Muscle of arm (tissue), 14 donors: ENCODE results near the gene PKMYT1. TPM values are rescaled to one million over a fixed set of nuclear protein-coding genes. Genes with fewer than 3 reads are reported as not detected.

Experiments used
- DNase-seq: peaks from one replicate; pipeline ENCODE4 v3.0.0-alpha.2; 2013
- long read RNA-seq, 11 donors: transcript quantifications; one replicate each; lab custom pipeline, GENCODE V29; 2026
- polyA plus RNA-seq, 12 donors: library from polyadenylated mRNA; unstranded; fragments of 120-200 nt; gene quantifications; one replicate each; pipeline ENCODE4 v1.2.1, GENCODE V29; 2013; ENCODE audit not compliant: insufficient read length in 12 of 12

Gene PKMYT1
- polyA plus RNA-seq = 10 to 100 TPM in 7 of 12 donors, 1 to 10 TPM in 4, not detected in 1; 7.3 to 22.6 (median 11.2) TPM
- long read RNA-seq, donor 1, partial matches to known transcripts = 0 of 1 reads
- long read RNA-seq, donor 1, other reads (novel, unspliced or antisense) = 0 of 1 reads
- long read RNA-seq, donor 2, partial matches to known transcripts = 0 of 1 reads
- long read RNA-seq, donor 2, other reads (novel, unspliced or antisense) = 0 of 1 reads
- long read RNA-seq, donor 3, partial matches to known transcripts = 0 of 1 reads
- long read RNA-seq, donor 3, other reads (novel, unspliced or antisense) = 0 of 1 reads
- long read RNA-seq, donor 4 = 0 reads
- long read RNA-seq, donor 5, partial matches to known transcripts = 0 of 4 reads
- long read RNA-seq, donor 5, other reads (novel, unspliced or antisense) = 0 of 4 reads
- long read RNA-seq, donor 6, partial matches to known transcripts = 0 of 1 reads
- long read RNA-seq, donor 6, other reads (novel, unspliced or antisense) = 0 of 1 reads
- long read RNA-seq, donor 7 = 0 reads
- long read RNA-seq, donor 8, partial matches to known transcripts = 16 of 20 reads
- long read RNA-seq, donor 8, other reads (novel, unspliced or antisense) = 0 of 20 reads
- long read RNA-seq, donor 9 = 0 reads
- long read RNA-seq, donor 10, partial matches to known transcripts = 0 of 1 reads
- long read RNA-seq, donor 10, other reads (novel, unspliced or antisense) = 0 of 1 reads
- long read RNA-seq, donor 11, partial matches to known transcripts = 0 of 2 reads
- long read RNA-seq, donor 11, other reads (novel, unspliced or antisense) = 0 of 2 reads

DNA sequence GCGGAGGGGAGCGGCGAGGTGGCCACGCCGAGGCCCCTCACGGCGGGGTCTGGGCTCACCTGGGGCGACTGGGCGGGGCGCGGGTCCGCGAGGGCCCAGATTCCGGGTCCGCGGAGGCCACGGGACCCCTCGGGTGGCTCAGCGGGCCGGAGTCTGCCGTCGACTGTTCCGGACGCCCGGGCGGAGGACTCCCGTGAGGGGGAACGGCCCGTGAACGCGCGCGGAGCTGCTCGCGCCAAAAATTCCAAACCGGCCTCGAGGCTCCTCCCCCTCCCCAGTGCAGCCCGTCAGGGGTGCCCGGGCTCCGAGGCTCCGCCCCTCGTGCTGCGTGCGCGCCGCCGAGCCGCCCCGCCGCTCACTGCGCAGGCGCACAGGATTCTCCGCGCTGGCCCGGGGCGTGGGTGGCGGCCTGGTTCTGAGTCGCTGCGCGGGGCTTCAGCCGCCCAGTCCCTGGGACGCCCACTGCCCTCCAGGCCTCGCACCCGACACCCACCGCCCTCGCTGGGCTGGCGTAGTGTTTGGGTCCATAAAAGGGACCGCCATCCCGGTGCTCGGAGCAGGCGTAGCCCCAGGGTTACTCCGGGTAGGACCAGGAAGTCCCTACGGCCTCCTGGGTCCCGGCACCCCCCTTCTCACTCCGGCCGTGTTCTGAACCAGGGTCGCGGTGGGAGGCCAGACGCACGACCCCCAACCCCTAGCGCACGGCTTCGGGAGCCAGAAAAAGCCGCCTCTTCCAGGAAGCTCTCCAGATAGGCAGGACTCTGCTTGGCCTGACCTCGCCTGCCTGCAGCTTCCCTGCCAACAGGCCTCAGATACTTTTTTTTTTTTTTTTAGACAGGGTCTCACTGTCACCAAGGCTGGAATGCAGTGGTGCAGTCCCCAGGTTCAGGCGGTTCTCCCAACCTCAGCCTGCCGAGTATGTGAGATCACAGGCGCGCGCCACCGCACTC, at the start of gene PKMYT1:
TSS of gene PKMYT1 (minus strand) at position 220 of the 950 bp plus-strand sequence. CDS start 789 bp downstream, outside the sequence.
- peak; percentile 91 for DNase-seq

DNA sequence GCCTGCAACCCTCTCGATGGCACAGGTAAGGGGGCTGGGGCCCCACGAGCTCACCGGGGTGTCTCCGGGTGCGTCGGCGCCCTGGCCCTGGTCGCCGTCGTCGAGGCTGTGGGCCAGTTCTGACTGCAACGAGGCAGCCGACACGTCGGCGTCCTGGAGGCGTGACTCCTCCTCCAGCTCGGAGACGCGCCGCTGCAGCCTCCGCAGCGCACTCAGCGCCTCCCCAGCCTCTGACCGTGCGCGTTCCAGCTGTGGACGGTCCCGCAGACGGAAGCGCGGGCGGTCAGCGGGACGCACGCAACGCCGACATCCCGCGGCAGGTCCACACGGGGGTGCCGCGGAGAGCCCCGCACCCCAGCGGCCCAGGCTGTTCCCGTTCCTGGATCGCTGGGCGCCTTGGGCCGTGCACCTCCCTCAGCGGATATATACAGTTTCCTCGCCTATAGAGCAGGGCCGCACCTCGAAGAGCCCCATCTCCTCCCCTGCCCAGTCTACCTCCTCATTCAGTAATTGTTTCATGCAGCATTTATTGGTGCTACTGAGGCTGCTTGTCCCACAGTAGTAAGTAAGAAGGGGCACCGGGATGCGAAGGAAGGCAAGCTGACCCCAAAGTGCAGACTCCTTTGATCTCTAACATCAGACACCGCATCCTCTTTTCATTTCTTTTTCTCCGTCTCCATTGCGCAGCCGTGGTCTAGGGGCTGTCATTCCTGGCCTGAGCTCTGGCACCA, 49.4 kb upstream of the PKMYT1 start:
- DNase-seq = no peak

DNA sequence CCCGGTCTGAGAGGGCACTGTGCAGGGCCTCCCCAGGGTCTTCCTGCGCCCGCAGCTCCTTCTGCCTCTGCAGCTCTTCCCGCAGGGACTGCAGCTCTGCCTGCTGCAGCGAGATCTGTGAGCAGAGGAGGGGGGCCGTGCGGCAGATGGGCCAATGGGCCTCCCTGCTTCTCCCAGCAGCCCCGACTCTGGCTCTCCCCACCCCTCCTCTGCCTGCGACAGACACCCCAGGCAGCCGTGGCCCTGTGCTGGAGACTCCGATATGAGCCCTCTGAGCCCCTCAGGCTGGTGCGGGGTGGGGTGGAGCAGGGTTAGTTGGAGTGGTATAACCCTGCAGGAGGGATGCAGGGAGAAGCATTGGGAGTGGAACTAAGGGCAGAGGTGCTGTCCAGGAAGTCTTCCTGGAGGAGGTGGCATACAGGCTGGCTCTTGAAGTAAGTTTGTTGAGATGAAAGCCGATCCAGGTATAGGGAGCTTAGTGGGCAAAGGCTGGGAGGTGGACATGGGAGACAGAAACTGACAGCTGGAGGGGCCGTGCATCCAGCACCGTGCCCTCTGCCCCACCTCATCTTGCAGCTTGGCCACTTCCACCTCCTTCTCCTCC, 48.6 kb upstream of the PKMYT1 start:
- no peak for DNase-seq

DNA sequence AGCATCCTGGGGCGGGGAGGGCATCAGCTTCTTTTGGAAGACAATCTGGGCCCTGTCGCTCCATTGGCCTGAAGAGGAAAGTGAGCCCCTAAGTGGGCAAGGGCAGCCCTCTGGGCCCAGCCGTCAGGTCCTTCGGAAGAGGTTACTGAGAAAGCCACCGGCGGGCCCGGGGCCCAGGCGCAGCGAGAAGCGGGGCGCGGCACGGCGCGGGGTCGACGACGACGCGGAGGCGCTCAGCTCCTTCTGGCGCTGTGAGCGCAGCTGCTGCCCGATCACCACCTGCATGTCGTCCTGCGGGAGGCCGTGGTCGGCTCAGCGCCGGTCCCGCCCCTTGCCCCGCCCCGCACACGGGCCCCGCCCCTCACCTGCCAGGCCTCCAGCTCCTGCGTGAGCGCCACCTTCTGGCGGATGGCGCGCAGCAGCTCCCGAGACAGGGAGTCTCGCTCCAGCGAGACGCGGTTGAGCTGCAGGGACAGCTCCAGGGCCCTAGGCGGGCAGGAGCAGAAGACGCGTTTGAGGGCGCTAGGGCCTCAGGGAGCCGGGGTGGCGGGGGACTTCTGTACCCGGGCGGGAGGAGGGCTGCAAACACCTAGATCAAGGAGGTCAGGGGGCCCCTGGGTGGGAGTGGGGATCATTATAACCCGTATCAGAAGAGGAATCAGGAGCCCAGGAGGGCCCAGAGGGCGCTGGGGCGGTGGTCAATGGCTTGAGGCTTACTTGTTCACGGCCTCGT, 47.9 kb upstream of the PKMYT1 start:
- peak; percentile 60 for DNase-seq

DNA sequence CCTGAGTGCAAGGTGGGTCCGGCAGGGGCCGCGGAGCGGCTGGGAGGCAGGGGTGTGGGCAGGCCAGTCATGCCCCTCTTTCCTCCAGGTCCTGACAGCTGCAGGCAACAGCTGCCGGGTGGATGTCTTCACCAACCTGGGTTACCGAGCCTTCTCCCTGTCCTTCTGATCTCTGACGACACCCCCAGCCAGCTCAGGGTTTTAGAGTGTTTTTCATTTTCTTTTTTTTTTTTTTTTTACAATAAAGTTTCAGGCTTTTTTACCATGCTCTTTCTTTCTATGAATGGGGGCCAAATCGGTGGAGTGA, 47.2 kb upstream of the PKMYT1 start:
- DNase-seq = no peak

DNA sequence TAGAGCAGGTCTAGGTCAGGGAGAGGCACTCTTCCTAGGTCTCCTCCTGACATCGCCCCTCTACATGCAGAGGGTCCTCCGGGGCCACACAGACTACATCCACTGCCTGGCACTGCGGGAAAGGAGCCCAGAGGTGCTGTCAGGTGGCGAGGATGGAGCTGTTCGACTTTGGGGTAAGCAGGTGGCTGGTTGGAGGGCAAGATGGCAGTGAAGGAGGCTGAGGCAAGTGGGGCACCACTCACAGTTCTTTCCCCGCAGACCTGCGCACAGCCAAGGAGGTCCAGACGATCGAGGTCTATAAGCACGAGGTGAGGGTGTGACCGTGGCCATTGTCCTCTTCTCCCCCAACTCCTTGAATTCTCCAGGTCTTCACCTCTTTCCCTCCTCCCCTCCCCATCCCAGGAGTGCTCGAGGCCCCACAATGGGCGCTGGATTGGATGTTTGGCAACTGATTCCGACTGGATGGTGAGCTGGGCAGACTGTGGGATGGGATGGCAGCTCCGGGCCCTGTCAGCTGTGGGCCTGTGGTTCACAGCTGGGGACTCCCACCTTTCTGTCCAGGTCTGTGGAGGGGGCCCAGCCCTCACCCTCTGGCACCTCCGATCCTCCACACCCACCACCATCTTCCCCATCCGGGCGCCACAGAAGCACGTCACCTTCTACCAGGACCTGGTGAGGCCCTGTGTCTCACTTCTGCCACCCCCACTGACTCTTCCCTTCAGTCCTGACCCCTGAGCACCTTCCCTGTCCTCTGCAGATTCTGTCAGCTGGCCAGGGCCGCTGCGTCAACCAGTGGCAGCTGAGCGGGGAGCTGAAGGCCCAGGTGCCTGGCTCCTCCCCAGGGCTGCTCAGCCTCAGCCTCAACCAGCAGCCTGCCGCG, 46.6 kb upstream of the PKMYT1 start:
- DNase-seq = no peak

DNA sequence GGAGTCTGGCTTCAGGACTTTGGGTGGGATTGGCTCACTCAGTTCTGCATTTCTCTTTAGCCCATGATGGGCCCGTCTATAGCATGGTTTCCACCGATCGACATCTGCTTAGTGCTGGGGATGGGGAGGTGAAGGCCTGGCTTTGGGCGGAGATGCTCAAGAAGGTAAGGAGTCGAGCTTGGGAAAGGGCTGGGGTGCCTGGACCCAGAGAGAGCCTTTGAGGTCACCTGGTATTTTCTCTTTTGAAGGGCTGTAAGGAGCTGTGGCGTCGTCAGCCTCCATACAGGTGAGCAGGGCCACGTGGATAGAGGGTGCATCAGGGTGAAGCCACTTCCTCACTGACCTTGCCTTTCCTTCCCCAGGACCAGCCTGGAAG, 45.7 kb upstream of the PKMYT1 start:
- no peak for DNase-seq

DNA sequence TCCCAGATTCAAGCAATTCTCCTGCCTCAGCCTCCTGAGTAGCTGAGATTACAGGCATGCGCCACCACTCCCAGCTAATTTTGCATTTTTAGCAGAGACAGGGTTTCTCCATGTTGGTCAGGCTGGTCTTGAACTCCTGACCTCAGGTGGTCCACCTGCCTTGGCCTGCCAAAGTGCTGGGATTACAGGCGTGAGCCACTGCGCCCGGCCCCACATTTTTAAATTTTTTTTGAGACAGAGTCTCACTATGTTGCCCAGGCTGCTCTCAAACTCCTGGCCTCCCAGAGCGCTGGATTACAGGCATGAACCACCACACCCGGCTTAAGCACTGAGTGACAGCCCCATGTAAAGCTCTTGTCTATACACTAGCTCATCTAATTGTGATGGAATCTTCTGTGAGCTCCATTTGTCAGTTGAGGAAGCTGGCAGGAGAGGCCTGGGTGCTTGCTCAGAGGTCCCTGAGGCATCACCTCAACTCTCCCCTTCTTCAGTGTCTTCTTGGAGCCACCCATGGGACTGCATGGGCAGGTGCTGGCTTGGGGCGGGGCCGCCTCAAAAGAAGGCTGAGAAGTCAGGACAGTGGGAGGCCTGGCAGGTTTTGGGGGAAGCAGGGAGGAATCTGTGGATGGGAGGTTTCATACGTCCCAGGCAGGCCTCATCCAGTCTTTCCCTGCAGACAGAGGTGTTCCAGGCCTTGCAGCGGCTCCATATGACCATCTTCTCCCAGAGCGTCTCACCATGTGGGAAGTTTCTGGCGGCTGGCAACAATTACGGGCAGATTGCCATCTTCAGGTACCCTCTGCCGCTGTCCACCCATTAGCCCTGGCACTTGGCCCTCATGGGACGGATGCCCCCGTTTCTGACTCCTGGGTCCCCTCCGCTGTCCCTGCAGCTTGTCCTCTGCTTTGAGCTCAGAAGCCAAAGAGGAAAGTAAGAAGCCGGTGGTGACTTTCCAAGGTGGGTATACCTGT, 45.1 kb upstream of the PKMYT1 start:
- DNase-seq = no peak

DNA sequence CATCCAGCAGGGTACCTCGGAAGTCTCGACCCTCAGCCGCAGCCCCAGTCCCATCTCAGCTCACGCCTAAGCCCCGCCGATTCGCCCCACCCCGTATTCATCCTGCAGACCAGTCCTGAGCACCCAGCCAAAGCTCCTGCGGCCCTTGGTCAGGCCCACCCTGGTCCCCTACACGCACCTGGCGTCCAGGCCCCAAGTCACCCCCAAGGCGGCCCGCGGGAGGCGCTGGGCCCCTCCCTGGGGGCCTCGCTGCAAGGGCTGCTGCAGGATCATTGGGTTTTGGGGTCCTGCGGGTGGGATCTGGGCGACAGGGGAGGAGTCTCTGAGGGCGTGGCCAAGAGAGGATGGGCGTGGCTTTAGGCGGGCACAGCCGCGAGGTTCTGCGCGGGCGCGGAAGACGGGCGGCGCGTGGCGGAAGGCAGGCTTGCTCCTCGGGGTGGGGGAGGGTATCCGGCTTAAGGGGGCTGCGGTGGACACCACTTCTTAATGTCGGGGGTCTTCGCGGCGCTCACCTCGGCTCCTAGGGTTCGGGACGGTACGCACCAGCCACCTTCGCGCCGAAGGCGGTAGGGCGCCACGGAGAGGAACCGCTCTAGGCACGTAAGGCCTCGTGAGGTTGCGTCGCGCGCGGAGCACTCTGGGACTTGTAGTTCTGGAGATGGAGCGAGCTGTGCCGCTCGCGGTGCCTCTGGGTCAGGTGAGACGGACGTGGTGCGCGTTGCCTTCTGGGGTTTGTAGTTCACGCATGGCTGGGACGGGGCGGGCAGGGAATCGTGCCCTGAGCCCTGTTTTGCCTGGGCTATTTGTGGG, 43.6 kb upstream of the PKMYT1 start, which contains the start of the genes HCFC1R1 and THOC6:
TSS of gene HCFC1R1 (minus strand) at position 274 of the 810 bp plus-strand sequence. CDS start at position 273, 1 bp downstream.
TSS of gene THOC6 (plus strand) at position 367 of the 810 bp plus-strand sequence. CDS start at position 659, 292 bp downstream.
- peak; percentile 97 for DNase-seq

DNA sequence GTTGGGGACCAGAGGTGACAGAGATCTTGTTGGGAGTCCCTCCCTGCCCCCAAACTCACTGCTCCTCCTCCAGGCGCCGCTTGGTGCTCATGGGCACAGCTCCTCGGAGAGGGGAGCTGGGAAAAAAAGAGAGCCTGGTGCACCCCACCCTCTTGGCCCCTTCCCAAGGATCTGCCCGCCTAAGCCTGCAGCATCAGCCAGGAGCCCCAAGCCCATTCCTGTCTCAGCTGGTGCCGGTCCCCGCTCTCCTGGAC, 43.1 kb upstream of the PKMYT1 start:
- DNase-seq = no peak

DNA sequence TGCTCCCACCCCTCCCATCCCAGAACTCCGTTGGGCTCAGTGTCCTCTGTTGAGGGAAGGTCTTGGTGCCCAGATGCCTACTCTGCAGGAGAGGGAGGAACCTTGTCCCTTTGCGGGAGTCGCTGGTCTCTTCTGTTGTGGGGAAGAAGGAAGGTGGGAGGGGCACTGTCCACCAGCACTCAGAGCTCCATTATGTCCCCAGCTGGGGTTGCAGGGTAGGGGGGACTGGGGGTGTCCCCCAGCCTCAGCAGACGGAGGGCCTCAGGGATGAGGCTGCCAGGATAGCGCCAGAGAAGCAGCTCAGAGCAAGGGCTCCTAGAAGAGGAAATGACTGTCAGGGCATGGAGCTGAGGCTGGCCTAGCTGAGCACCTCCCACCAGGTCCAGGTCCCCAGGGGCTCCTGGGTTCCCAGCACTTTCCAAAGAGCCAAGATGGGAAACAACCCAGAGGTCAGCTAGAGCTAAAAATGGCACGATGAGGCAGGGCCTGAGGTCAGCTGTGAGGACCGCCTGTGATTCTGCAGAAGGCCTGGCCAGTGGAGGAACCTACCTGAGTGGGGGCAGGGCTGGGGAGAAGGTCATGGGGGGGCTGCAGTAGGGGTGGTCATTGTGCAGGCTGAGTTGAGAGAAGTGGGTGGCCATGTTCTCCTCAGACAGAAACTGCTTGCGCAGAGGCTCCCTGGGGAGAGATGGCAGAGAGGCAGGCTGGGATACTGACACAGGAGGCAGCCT, 42.6 kb upstream of the PKMYT1 start:
- DNase-seq = no peak

DNA sequence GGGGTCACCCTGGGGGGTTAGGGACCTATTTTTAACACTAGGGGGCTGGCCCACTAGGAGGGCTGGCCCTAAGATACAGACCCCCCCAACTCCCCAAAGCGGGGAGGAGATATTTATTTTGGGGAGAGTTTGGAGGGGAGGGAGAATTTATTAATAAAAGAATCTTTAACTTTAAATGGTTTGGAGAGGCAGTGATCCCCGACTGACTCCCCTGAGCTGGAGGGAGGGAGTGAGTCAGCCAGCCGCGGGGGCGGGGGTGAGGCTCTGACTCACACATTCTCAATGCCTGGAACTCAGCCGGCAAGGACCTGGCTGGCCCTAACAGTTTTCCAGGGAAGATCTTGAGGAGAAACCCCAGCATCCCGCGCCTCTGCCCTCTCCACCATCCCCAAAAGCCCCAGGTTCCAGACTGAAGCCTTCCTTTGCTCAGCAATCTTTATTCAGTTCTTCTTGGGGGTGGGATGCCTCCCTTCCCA, 42.0 kb upstream of the PKMYT1 start:
- DNase-seq = peak; percentile 91

DNA sequence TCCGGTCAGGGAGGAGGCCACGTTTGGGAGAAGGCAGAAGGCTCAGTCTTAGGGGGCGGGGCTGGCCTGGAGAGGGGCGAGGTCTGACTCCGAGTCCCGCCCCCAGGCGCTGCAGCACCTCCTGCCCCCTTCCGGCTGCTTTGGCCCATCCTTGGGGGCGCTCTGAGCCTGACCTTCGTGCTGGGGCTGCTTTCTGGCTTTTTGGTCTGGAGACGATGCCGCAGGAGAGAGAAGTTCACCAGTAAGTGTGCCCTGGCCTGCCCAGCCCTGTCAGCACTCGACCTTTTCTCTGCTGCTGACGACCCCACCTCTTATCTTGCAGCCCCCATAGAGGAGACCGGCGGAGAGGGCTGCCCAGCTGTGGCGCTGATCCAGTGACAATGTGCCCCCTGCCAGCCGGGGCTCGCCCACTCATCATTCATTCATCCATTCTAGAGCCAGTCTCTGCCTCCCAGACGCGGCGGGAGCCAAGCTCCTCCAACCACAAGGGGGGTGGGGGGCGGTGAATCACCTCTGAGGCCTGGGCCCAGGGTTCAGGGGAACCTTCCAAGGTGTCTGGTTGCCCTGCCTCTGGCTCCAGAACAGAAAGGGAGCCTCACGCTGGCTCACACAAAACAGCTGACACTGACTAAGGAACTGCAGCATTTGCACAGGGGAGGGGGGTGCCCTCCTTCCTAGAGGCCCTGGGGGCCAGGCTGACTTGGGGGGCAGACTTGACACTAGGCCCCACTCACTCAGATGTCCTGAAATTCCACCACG, 41.4 kb upstream of the PKMYT1 start:
- DNase-seq = peak; percentile 74

DNA sequence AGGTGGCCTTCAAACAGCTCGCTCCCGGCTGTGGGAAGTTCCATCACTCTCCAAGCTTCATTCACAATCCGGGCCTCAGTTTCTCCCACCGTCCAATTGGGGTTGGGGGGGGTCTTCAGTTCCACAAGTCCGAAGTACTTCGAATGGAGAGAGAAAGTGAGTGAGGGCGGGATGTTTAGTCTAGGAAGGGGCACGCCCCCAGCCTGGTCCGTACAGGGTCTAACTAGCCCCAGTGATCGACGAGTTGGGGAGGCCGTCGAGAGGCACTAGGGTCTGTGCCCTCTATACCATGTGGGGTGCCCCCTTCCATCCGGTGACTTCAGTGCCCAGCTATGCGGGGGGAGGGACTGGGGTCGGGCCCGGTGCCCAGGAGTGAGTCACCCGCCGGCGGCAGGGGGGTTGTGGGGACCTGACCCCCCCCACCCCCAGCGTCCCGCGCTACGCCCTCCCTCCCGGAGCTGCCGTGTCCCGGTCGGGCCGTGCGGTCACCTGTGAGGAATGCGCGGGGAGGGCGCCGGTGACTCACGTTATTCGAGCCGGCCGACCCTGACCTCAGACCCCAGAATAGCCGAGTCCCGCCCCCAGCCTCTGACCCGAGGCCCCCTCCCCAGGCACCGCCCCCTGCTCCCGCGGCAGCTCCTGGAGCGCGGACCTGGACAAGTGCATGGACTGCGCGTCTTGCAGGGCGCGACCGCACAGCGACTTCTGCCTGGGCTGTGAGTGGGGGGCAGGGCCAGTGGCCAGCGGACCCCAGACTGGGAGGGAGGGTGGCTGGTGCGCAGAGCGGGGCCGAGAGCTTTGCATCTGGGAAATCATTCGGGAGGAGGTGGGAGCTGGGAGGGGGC, 40.6 kb upstream of the PKMYT1 start:
- DNase-seq = peak; percentile 47
